GM12872 (cell line): ENCODE measurements around the gene USP19.

ENCODE experiments used
- TF ChIP-seq, protein P1 (sequence below): IDR thresholded peaks from 3 replicates; pipeline ENCODE4 v1.5.1; 2011; ENCODE audit warnings: low read depth, mild to moderate bottlenecking, low read length, moderate library complexity; ENCODE audit not compliant: insufficient read depth

Gene USP19

DNA sequence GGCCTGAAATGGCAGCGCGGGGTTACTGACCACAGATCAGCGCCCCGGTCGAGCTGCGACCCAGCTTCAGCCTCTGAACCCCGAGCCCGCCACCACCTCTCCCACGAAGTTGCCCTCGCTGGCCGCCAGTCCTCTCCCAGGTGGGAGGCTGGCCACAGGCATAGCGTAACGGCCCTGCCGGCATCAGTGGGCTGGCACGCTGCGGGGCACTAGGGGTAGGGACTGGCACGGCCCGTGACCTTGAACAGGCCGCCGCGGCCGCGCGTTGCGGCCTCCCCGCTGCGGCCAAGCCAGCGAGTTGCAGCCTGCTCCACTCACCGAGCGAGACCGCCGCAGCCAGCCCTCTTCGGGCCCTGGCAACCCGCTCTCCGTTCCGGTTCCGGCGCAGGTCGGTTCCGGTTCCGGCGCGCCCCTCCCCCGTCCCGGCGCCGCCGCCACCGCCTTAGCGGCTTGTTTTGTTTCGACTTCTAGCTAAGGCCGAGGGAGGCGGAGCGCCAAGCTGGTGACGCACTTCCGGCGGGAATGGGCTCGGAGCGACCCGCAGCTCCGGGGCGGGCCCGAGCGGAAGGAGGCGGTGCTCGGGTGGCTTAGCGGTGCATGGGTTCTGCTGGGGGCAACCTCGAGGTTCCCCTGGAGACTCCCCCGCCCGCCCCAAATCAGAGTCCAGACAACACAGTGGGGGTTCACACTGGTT, at the start of gene USP19:
USP19 (minus strand) TSS at position 386 of the 694 bp plus-strand sequence. CDS start 1,678 bp downstream, outside the sequence.
- TF ChIP-seq, protein P1, sequence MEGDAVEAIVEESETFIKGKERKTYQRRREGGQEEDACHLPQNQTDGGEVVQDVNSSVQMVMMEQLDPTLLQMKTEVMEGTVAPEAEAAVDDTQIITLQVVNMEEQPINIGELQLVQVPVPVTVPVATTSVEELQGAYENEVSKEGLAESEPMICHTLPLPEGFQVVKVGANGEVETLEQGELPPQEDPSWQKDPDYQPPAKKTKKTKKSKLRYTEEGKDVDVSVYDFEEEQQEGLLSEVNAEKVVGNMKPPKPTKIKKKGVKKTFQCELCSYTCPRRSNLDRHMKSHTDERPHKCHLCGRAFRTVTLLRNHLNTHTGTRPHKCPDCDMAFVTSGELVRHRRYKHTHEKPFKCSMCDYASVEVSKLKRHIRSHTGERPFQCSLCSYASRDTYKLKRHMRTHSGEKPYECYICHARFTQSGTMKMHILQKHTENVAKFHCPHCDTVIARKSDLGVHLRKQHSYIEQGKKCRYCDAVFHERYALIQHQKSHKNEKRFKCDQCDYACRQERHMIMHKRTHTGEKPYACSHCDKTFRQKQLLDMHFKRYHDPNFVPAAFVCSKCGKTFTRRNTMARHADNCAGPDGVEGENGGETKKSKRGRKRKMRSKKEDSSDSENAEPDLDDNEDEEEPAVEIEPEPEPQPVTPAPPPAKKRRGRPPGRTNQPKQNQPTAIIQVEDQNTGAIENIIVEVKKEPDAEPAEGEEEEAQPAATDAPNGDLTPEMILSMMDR: 0 out of 3 replicates have a peak, but pooled peaks have one; percentile 2

DNA sequence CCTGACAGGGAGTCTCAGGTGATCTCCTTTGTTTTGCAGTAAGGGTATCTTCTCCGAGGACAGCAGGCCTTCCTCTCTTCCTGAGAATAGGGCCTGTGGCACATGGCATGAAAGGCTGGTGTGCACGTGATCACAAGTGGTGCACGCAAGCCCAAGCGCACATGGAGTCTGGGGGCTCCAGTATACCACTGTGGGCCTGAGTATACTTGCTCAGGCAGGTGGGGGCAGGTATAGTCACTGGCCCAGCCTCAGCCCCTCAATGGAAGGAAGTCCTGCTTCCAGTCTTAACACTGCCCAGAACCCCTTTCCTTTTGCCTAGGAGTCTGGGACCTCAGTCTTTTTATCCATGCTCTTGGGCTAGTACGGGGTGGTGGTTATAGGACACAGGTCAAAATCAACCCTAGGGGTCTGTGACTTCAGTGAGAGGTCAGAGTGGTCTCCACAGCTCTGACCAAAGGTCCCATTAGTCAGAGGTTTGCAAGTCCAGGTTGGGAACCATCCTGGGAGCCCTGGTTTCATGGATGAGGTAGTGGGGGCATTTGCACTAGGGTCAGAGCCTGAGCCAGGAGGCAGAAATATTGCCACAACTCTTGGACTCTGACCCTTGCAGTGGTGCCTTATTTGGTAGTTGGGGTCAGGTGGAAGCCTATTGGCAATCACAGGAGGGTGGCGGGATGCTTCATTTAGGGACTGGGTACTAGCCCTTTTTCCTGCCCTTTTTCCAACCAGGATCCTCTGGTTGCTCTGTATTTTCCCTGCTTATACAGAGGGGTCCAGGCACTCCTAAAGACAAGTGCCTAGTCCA, 46.3 kb upstream of the USP19 start:
- TF ChIP-seq, protein P1: no peak

- TF ChIP-seq, protein P1: no peak
Measured at GRCh38 chr3:49165771-49166751, 45.4 kb upstream of the USP19 start, which contains the start of gene CCDC71. CCDC71 (minus strand) TSS chr3:49166331; CDS start chr3:49164208, 2,123 bp downstream.

DNA sequence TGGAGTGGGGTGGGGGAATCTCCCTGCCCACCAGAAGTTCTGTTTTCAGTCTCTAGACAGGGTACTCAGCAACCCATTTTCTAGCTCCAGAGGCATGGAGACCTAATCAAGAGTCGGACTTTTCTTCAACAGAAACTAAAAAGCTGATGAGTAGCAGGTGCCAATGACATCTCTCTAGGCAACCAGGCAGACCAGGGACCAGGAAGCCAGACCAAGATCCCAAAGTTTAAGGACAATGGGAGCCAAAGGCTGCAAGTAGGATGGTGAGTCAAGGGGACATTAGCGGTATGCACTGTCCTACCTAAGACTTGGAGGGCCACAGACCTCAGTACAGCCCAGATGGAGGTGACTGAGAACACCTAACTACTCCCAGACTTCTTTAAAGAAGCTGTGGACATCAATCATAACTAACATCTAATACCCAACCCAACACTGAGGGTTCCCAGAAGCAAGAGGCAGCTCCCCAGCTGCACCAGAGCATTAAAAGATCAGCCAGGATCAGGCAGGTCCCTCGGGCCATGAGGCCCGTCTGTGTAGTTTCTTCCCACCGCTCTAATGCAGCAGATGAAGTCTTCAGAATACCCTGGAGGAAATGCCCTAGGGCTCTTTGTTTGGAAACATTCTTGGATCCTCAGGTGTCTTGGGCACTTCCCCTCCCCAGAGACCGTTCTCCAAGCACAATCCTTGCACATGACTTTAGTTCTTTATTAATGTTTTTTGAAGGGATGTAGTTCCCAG, 44.5 kb upstream of the USP19 start:
- TF ChIP-seq, protein P1: no peak

- TF ChIP-seq, protein P1: no peak
Measured at GRCh38 chr3:49163609-49164008, 43.0 kb upstream of the USP19 start.

DNA sequence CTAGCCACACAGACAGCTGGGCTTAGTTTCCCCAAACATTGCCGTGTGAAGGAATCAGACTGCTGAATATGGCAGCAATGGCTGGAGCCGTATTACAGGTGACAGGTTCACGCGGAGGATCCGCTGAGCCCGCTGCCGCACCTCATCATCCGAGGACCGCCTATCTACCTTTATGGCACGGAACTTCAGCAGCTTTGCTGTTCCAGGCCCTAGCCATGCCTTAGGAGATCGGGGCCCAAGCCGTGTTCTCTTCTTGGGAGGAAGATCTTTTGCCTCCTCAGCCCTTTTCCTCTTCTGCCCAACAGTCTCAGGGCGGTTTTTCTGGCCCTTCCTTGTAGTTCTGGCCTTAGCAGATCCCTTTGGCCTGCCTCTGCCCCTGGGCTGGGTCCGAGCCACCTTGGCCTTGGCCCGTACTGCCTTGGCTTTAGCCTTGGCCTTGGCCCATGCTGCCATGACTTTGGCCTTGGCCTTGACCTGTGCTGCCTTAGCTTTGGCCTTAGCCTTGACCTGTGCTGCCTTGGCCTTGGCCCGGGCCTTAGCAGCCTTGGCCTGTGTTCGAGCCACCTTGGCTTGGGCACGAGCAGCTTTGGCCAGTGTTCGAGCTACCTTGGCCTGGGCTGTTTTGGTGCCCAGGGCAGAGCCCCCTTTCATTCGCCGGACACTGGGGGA, 42.3 kb upstream of the USP19 start:
- TF ChIP-seq, protein P1: no peak
